HepG2 (cell line): ENCODE measurements around the gene ZNF800. TPM values are rescaled to one million over a fixed set of nuclear protein-coding genes. Genes with fewer than 3 reads are reported as not detected.
A peak's percentile ranks its signal among the peaks of the same experiment; 100 is the strongest.

Experiments used
- ARHGAP35 ChIP-seq: sonication (generic); formaldehyde crosslinking; IDR thresholded peaks from 2 replicates; pipeline ENCODE4 v1.9.0; 2022; ENCODE audit warnings: mild to moderate bottlenecking, inconsistent platforms, moderate library complexity, missing genetic modification reagents, borderline replicate concordance
- ELK4 ChIP-seq: sonication (generic); formaldehyde crosslinking; IDR thresholded peaks from 2 replicates; pipeline ENCODE4 v1.9.0; 2021; ENCODE audit warnings: missing genetic modification reagents, borderline replicate concordance
- EP300 ChIP-seq, 3 experiments: sonication (generic) in 1 of 3; formaldehyde crosslinking in 1 of 3; IDR thresholded peaks; 2 replicates each; pipeline versions ENCODE4 v1.5.1 to v1.6.1; 2011 to 2020; ENCODE audit warnings: low read depth in 2 of 3, low read length in 2 of 3, borderline replicate concordance in 1 of 3, improper control_type of control experiment in 1 of 3, mild to moderate bottlenecking in 1 of 3, missing genetic modification reagents in 1 of 3, moderate library complexity in 1 of 3
- MLLT10 ChIP-seq: sonication (generic); formaldehyde crosslinking; IDR thresholded peaks from 2 replicates; pipeline ENCODE4 v1.4.0; 2020; ENCODE audit warnings: missing genetic modification reagents
- NFE2L2 ChIP-seq: fragments of 150-350 bp; IDR thresholded peaks from 2 replicates; pipeline ENCODE4 v1.6.1; 2014; ENCODE audit warnings: low read length
- PHB2 ChIP-seq: fragments of 450-650 bp; IDR thresholded peaks from 2 replicates; pipeline ENCODE4 v1.6.1; 2018; ENCODE audit not compliant: partially characterized antibody
- ZBTB38 ChIP-seq: sonication (generic); formaldehyde crosslinking; IDR thresholded peaks from 2 replicates; pipeline ENCODE4 v1.5.1; 2020; ENCODE audit warnings: mild to moderate bottlenecking, missing genetic modification reagents
- ZFP90 ChIP-seq: sonication (generic); formaldehyde crosslinking; IDR thresholded peaks from 2 replicates; pipeline ENCODE4 v1.8.0; 2022; ENCODE audit warnings: missing genetic modification reagents, mild to moderate bottlenecking, inconsistent platforms, borderline replicate concordance
- ZNF557 ChIP-seq: sonication (generic); formaldehyde crosslinking; IDR thresholded peaks from 2 replicates; pipeline ENCODE4 v1.4.0; 2020; ENCODE audit warnings: missing genetic modification reagents
- ZNF75D ChIP-seq: sonication (generic); formaldehyde crosslinking; IDR thresholded peaks from 2 replicates; pipeline ENCODE4 v1.8.1; 2023; ENCODE audit warnings: missing genetic modification reagents, mild to moderate bottlenecking, borderline replicate concordance
- ZNF770 ChIP-seq: sonication (generic); formaldehyde crosslinking; IDR thresholded peaks from 2 replicates; pipeline ENCODE4 v1.5.0; 2020; ENCODE audit warnings: mild to moderate bottlenecking, missing genetic modification reagents
- ZNF776 ChIP-seq: sonication (generic); formaldehyde crosslinking; IDR thresholded peaks from 2 replicates; pipeline ENCODE4 v1.4.0; 2020; ENCODE audit warnings: mild to moderate bottlenecking, missing genetic modification reagents
- ZNF891 ChIP-seq: sonication (generic); formaldehyde crosslinking; IDR thresholded peaks from 2 replicates; pipeline ENCODE4 v1.5.0; 2020; ENCODE audit warnings: mild to moderate bottlenecking, missing genetic modification reagents
- polyA plus RNA-seq, 8 experiments: library from polyadenylated mRNA; depleted of rRNA in 3 of 8; stranded (reverse) in 7 of 8; unstranded in 1 of 8; fragments of >200 nt; fragmentation: Illumina TruSeq in 4 of 8; extraction: Trizol in 4 of 8; gene quantifications; 2 replicates each; pipeline versions ENCODE4 v1.2.1 to v1.2.3, GENCODE V29; 2011 to 2016; ENCODE audit warnings: low read depth in 4 of 8, missing spikeins in 1 of 8, mixed read lengths in 1 of 8; ENCODE audit not compliant: insufficient read depth in 1 of 8
- total RNA-seq, 5 experiments: library from RNA; depleted of rRNA; stranded (reverse); fragments of >200 nt; fragmentation: Illumina TruSeq; extraction: Trizol; gene quantifications; 2 replicates each; pipeline ENCODE4 v1.2.3, GENCODE V29; 2016; ENCODE audit warnings: low read depth in 1 of 5
- TF ChIP-seq, protein P1 (sequence below): sonication (generic); formaldehyde crosslinking; conservative IDR thresholded peaks from 2 replicates; pipeline ENCODE4 v1.4.0; 2020; ENCODE audit warnings: missing genetic modification reagents
- TF ChIP-seq, protein P2 (sequence below): sonication (generic); formaldehyde crosslinking; IDR thresholded peaks from 2 replicates; pipeline ENCODE4 v1.8.0; 2022; ENCODE audit warnings: mild to moderate bottlenecking, missing genetic modification reagents, moderate library complexity
- TF ChIP-seq, protein P3 (sequence below): IDR thresholded peaks from 2 replicates; pipeline ENCODE4 v1.6.1; 2016
- TF ChIP-seq, protein P4 (sequence below): sonication (generic); formaldehyde crosslinking; conservative IDR thresholded peaks from 2 replicates; pipeline ENCODE4 v1.8.0; 2022; ENCODE audit warnings: low read depth, missing genetic modification reagents

The ZNF800 gene
- total and polyA plus RNA-seq, 2 of the 13 experiments (the other 11 are each of a cell fraction or from before 2014, with no cell fraction given): 7.1 to 12.7 TPM

- TF ChIP-seq, protein P1, sequence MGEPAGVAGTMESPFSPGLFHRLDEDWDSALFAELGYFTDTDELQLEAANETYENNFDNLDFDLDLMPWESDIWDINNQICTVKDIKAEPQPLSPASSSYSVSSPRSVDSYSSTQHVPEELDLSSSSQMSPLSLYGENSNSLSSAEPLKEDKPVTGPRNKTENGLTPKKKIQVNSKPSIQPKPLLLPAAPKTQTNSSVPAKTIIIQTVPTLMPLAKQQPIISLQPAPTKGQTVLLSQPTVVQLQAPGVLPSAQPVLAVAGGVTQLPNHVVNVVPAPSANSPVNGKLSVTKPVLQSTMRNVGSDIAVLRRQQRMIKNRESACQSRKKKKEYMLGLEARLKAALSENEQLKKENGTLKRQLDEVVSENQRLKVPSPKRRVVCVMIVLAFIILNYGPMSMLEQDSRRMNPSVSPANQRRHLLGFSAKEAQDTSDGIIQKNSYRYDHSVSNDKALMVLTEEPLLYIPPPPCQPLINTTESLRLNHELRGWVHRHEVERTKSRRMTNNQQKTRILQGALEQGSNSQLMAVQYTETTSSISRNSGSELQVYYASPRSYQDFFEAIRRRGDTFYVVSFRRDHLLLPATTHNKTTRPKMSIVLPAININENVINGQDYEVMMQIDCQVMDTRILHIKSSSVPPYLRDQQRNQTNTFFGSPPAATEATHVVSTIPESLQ (CRISPR knock-in tag): no peak
- TF ChIP-seq, protein P2, sequence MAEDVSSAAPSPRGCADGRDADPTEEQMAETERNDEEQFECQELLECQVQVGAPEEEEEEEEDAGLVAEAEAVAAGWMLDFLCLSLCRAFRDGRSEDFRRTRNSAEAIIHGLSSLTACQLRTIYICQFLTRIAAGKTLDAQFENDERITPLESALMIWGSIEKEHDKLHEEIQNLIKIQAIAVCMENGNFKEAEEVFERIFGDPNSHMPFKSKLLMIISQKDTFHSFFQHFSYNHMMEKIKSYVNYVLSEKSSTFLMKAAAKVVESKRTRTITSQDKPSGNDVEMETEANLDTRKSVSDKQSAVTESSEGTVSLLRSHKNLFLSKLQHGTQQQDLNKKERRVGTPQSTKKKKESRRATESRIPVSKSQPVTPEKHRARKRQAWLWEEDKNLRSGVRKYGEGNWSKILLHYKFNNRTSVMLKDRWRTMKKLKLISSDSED (CRISPR knock-in tag): no peak
- TF ChIP-seq ELK4: no peak
- TF ChIP-seq ZNF557 (CRISPR knock-in tag): no peak
- TF ChIP-seq MLLT10 (CRISPR knock-in tag): no peak
- TF ChIP-seq ZNF776 (CRISPR knock-in tag): no peak
- no peak for TF ChIP-seq ZNF770 (CRISPR knock-in tag)
- TF ChIP-seq PHB2: no peak
- TF ChIP-seq, protein P3, sequence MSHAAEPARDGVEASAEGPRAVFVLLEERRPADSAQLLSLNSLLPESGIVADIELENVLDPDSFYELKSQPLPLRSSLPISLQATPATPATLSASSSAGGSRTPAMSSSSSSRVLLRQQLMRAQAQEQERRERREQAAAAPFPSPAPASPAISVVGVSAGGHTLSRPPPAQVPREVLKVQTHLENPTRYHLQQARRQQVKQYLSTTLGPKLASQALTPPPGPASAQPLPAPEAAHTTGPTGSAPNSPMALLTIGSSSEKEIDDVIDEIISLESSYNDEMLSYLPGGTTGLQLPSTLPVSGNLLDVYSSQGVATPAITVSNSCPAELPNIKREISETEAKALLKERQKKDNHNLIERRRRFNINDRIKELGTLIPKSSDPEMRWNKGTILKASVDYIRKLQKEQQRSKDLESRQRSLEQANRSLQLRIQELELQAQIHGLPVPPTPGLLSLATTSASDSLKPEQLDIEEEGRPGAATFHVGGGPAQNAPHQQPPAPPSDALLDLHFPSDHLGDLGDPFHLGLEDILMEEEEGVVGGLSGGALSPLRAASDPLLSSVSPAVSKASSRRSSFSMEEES (CRISPR knock-in tag): no peak
- no peak; the same call in 1 of the 2 replicates for TF ChIP-seq ARHGAP35
- TF ChIP-seq NFE2L2: no peak
- TF ChIP-seq ZNF891 (CRISPR knock-in tag): no peak
- TF ChIP-seq, protein P4, sequence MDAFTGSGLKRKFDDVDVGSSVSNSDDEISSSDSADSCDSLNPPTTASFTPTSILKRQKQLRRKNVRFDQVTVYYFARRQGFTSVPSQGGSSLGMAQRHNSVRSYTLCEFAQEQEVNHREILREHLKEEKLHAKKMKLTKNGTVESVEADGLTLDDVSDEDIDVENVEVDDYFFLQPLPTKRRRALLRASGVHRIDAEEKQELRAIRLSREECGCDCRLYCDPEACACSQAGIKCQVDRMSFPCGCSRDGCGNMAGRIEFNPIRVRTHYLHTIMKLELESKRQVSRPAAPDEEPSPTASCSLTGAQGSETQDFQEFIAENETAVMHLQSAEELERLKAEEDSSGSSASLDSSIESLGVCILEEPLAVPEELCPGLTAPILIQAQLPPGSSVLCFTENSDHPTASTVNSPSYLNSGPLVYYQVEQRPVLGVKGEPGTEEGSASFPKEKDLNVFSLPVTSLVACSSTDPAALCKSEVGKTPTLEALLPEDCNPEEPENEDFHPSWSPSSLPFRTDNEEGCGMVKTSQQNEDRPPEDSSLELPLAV (CRISPR knock-in tag): no peak
- no peak for TF ChIP-seq ZFP90
- no peak for TF ChIP-seq ZNF75D (CRISPR knock-in tag)
- TF ChIP-seq EP300 (IDR thresholded peaks at IDR 0.05; ENCODE audit: low read depth in 2 of 2, low read length in 2 of 2): no peak
- TF ChIP-seq EP300 (CRISPR knock-in tag; IDR thresholded peaks at IDR 0.05; ENCODE audit: borderline replicate concordance): no peak
- TF ChIP-seq ZBTB38 (CRISPR knock-in tag): 0 out of 2 replicates have a peak, but pooled peaks have one; percentile 5
Measured at GRCh38 chr7:127392566-127393367, at the start of gene ZNF800 (continued).
